Keratinocyte (primary cell): ENCODE results near the gene TMEM184A. TPM values are rescaled to one million over a fixed set of nuclear protein-coding genes. Genes with fewer than 3 reads are reported as not detected.

Experiments
- DNase-seq: peaks from one replicate; pipeline ENCODE4 v3.0.0-alpha.2; 2011; ENCODE audit warnings: low read depth, missing footprints, low spot score
- FAIRE-seq: peaks from 2 replicates; lab custom pipeline; 2011; peaks lifted over from hg19 to GRCh38; lab: Jason Lieb, UNC
- H2AFZ ChIP-seq: 2 replicates; pipeline ENCODE4 v1.6.0; 2012; ENCODE audit warnings: low read length, control low read depth, inconsistent platforms; ENCODE audit not compliant: control insufficient read depth
- H3K27ac ChIP-seq: 2 replicates; pipeline ENCODE4 v1.5.1; 2011; ENCODE audit warnings: low read length; ENCODE audit not compliant: control insufficient read depth, insufficient read depth
- H3K27me3 ChIP-seq: 3 replicates; pipeline ENCODE4 v1.6.0; 2011; ENCODE audit warnings: low read length; ENCODE audit not compliant: control insufficient read depth, insufficient read depth; ENCODE audit errors: extremely low read depth
- H3K36me3 ChIP-seq, 2 experiments: 2 replicates in 1 of 2; 3 replicates in 1 of 2; pipeline ENCODE4 v1.5.1; 2011; ENCODE audit warnings: low read length in 2 of 2, mild to moderate bottlenecking in 1 of 2; ENCODE audit not compliant: control insufficient read depth in 2 of 2, insufficient read depth in 2 of 2; ENCODE audit errors: extremely low read depth in 1 of 2
- H3K4me1 ChIP-seq: 3 replicates; pipeline ENCODE4 v1.5.1; 2011; ENCODE audit warnings: low read length; ENCODE audit not compliant: control insufficient read depth, insufficient read depth; ENCODE audit errors: extremely low read depth
- H3K4me2 ChIP-seq: 3 replicates; pipeline ENCODE4 v1.6.0; 2011; ENCODE audit warnings: low read depth, low read length; ENCODE audit not compliant: control insufficient read depth, insufficient read depth; ENCODE audit errors: extremely low read depth
- H3K4me3 ChIP-seq, 3 experiments: fragments of 200-600 bp in 1 of 3; sonication (generic) in 1 of 3; 2 replicates in 2 of 3; 3 replicates in 1 of 3; pipeline ENCODE4 v1.5.1; 2011 to 2016; ENCODE audit warnings: low read length in 3 of 3, mild to moderate bottlenecking in 3 of 3, control low read depth in 2 of 3, inconsistent platforms in 1 of 3, low read depth in 1 of 3, mixed read lengths in 1 of 3, mixed run types in 1 of 3, moderate library complexity in 1 of 3; ENCODE audit not compliant: control insufficient read depth in 2 of 3, insufficient read depth in 2 of 3; ENCODE audit errors: extremely low read depth in 1 of 3
- H3K79me2 ChIP-seq: 2 replicates; pipeline ENCODE4 v1.6.0; 2012; ENCODE audit warnings: low read length; ENCODE audit not compliant: control insufficient read depth, insufficient read depth
- H3K9ac ChIP-seq: 3 replicates; pipeline ENCODE4 v1.6.0; 2011; ENCODE audit warnings: low read length; ENCODE audit not compliant: control insufficient read depth, insufficient read depth; ENCODE audit errors: extremely low read depth
- H3K9me1 ChIP-seq: 3 replicates; pipeline ENCODE4 v1.6.0; 2011; ENCODE audit warnings: low read length; ENCODE audit not compliant: control insufficient read depth, insufficient read depth; ENCODE audit errors: extremely low read depth
- H3K9me3 ChIP-seq: 2 replicates; pipeline ENCODE4 v1.5.1; 2012; ENCODE audit warnings: low read depth, low read length; ENCODE audit not compliant: control insufficient read depth
- H4K20me1 ChIP-seq: 3 replicates; pipeline ENCODE4 v1.6.0; 2011; ENCODE audit warnings: low read length; ENCODE audit not compliant: control insufficient read depth, insufficient read depth; ENCODE audit errors: extremely low read depth
- EZH2 ChIP-seq: IDR thresholded peaks from one replicate; pipeline ENCODE4 v1.6.1; 2012; ENCODE audit warnings: inconsistent platforms, mild to moderate bottlenecking, low read length, moderate library complexity
- dilution Hi-C: fragments of 300-500 bp; cut with MboI; formaldehyde crosslinking; loops from one replicate; pipeline ENCODE4 v1.7.0; 2020; ENCODE audit warnings: low sequenced_read_pairs; ENCODE audit not compliant: extremely low pct_ligation_motif_present
- polyA plus RNA-seq, 5 experiments: library from polyadenylated mRNA; depleted of rRNA in 3 of 5; stranded (reverse) in 3 of 5; stranded (forward) in 1 of 5; unstranded in 1 of 5; fragments of >200 nt; gene quantifications; 1 replicate in 1 of 5; 2 replicates in 3 of 5; 3 replicates in 1 of 5; pipeline versions ENCODE4 v1.2.1 to v1.2.3, GENCODE V29; 2011 to 2012; ENCODE audit warnings: missing spikeins in 2 of 5, low read depth in 1 of 5, low replicate concordance in 1 of 5
- TF ChIP-seq, protein P1 (sequence below), 3 experiments: IDR thresholded peaks in 1 of 3; conservative IDR thresholded peaks in 1 of 3; optimal IDR thresholded peaks in 1 of 3; 2 replicates in 2 of 3; 3 replicates in 1 of 3; pipeline versions ENCODE3 to v1.5.1; 2011; ENCODE audit warnings: low read length in 3 of 3, mild to moderate bottlenecking in 3 of 3, moderate library complexity in 2 of 3, control low read depth in 1 of 3, inconsistent platforms in 1 of 3; ENCODE audit not compliant: insufficient read depth in 2 of 3; ENCODE audit errors: extremely low read depth in 1 of 3

The TMEM184A gene
- polyA plus RNA-seq, 1 donor (not counting 4 experiments of a cell fraction or from before 2014, with no cell fraction given), result 2.9 TPM

- Histone ChIP-seq H2AFZ (no peak overlapping the region), H3K4me1 (peaks cover 42% of the 10 kb centered on the region), H3K36me3 (peaks cover 1 to 14% of the 10 kb centered on the region in 2 experiments), H3K9me3 (no peaks in the 10 kb centered on the region), H3K27ac (peak overlapping the region; percentile 86), H3K27me3 (no peaks in the 10 kb centered on the region), H3K9ac (peak overlapping the region; percentile 93), H3K4me3 (peak overlapping the region in 2 of 3 experiments; percentile 2 to 16), H3K79me2 (peaks cover 8% of the 10 kb centered on the region), H3K4me2 (peak overlapping the region; percentile 77), H4K20me1 (no peaks in the 10 kb centered on the region), H3K9me1 (no peaks in the 10 kb centered on the region)
- FAIRE-seq, result peak; percentile 78
- dilution Hi-C loops, result no loop called here
- TF ChIP-seq EZH2, result no peak
- TF ChIP-seq, protein P1, sequence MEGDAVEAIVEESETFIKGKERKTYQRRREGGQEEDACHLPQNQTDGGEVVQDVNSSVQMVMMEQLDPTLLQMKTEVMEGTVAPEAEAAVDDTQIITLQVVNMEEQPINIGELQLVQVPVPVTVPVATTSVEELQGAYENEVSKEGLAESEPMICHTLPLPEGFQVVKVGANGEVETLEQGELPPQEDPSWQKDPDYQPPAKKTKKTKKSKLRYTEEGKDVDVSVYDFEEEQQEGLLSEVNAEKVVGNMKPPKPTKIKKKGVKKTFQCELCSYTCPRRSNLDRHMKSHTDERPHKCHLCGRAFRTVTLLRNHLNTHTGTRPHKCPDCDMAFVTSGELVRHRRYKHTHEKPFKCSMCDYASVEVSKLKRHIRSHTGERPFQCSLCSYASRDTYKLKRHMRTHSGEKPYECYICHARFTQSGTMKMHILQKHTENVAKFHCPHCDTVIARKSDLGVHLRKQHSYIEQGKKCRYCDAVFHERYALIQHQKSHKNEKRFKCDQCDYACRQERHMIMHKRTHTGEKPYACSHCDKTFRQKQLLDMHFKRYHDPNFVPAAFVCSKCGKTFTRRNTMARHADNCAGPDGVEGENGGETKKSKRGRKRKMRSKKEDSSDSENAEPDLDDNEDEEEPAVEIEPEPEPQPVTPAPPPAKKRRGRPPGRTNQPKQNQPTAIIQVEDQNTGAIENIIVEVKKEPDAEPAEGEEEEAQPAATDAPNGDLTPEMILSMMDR (optimal IDR thresholded peaks at IDR 0.05 in 1 of 3, IDR thresholded peaks at IDR 0.05 in 1 of 3, conservative IDR thresholded peaks at IDR 0.05 in 1 of 3; ENCODE audit: extremely low read depth in 1 of 3, insufficient read depth in 2 of 3, low read length in 3 of 3), result no peak
- DNase-seq, result peak; percentile 62
Measured at GRCh38 chr7:1567049-1567771, 11.2 kb upstream of the TMEM184A start.

DNA sequence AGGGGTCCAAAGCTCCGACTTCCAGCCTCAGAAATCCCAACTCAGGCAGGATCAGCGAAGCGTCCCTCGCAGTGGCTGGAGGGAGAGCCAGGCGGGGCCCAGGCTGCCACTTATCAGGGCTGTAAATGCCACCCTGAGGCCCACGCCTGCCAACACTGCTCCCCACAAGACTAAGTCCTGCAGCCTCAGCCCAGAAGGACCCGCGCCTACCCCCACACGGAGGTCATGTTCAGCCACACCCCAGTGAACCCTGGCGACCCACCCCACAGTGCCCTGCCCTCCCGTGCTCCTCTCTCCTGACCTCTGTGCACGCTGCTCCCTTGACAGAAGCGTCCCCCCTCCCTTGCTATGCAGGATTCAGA lies 10.7 kb upstream of the TMEM184A start:
- FAIRE-seq, result no peak
- H3K4me1 ChIP-seq, result peaks cover 42% of the 10 kb centered on the region
- no peaks in the 10 kb centered on the region for H3K9me3 ChIP-seq
- peak overlapping the region; percentile 77 for H3K4me2 ChIP-seq
- TF ChIP-seq EZH2, result no peak
- TF ChIP-seq, protein P1 (optimal IDR thresholded peaks at IDR 0.05 in 1 of 3, IDR thresholded peaks at IDR 0.05 in 1 of 3, conservative IDR thresholded peaks at IDR 0.05 in 1 of 3; ENCODE audit: extremely low read depth in 1 of 3, insufficient read depth in 2 of 3, low read length in 3 of 3), result no peak
- H4K20me1 ChIP-seq, result no peaks in the 10 kb centered on the region
- H3K79me2 ChIP-seq, result peaks cover 8% of the 10 kb centered on the region
- no peaks in the 10 kb centered on the region for H3K9me1 ChIP-seq
- H3K36me3 ChIP-seq, result peaks cover 1 to 14% of the 10 kb centered on the region in 2 experiments
- DNase-seq, result no peak
- H3K9ac ChIP-seq, result peak overlapping the region; percentile 93
- no peak overlapping the region for H2AFZ ChIP-seq
- H3K4me3 ChIP-seq, result no peak overlapping the region
- peak overlapping the region; percentile 86 for H3K27ac ChIP-seq
- dilution Hi-C loops, result no loop called here
- no peaks in the 10 kb centered on the region for H3K27me3 ChIP-seq
